ENCODE results near the gene RBM6. TPM values are rescaled to one million over a fixed set of nuclear protein-coding genes. Genes with fewer than 3 reads are reported as not detected.

Gene RBM6
- total RNA-seq, 1 experiment from 2014 or later: 90.7 TPM

DNA sequence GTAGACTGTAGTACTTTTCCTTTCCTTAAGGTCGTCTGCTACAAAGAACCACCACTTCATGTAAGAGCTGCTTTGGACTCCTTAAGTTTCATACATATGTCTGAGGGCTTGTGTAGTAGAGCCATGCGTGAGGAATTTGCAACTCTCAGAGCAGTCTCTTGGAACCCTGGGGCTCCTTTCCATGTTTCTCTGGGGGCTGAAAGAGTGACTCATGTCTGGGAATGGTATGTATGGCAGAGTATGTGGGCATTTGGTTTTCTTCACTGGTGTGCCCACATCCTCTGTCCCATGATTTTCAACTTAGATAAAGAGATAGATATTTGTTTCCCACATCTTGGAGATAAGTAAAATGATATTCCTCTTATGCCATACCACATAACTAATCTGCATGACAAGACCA, 128.2 kb downstream of the RBM6 start:
- no peaks in the 10 kb centered on the region for H3K9me3 ChIP-seq (ENCODE audit: control insufficient read depth, low read depth, low read length)
- H4K5ac ChIP-seq (ENCODE audit: insufficient read length, low read depth, low read length): no peak overlapping the region
- H2AK5ac ChIP-seq (ENCODE audit: insufficient read length, low read length): no peak overlapping the region
- no peak overlapping the region for H2BK12ac ChIP-seq (ENCODE audit: insufficient read length, low read depth, low read length)
- H3K56ac ChIP-seq (ENCODE audit: insufficient read length, low read depth, low read length): no peak overlapping the region
- H3K79me2 ChIP-seq (ENCODE audit: insufficient read depth, low read length): no peaks in the 10 kb centered on the region
- H2BK20ac ChIP-seq (ENCODE audit: low read depth, low read length, poor library complexity, severe bottlenecking): no peak overlapping the region
- no peak for DNase-seq
- Mint-ChIP-seq H3K4me3 (no peak overlapping the region), H3K36me3 (ENCODE audit: insufficient read depth in 1 of 3, low read depth in 3 of 3) (peaks cover 42 to 88% (median 73%) of the 10 kb centered on the region in 3 experiments; a peak in 6 of 7 replicates), H3K4me1 (no peaks in the 10 kb centered on the region), H3K9me3 (no peaks in the 10 kb centered on the region), H3K27ac (no peak overlapping the region), H3K27me3 (ENCODE audit: low read depth) (no peaks in the 10 kb centered on the region)
- H3K79me1 ChIP-seq (ENCODE audit: insufficient read depth, low read depth, low read length, poor library complexity, severe bottlenecking): no peaks in the 10 kb centered on the region
- H3K9ac ChIP-seq (ENCODE audit: extremely low read depth, insufficient read length, low read length): no peak overlapping the region
- no peak overlapping the region for H3K27ac ChIP-seq (ENCODE audit: insufficient read length, low read depth, low read length)
- H2BK15ac ChIP-seq (ENCODE audit: low read depth, low read length): no peak overlapping the region
- no peak overlapping the region for H3K18ac ChIP-seq (ENCODE audit: insufficient read length, low read depth, low read length)
- no peaks in the 10 kb centered on the region for H3K4me1 ChIP-seq (ENCODE audit: insufficient read depth, low read length)
- H3K4ac ChIP-seq (ENCODE audit: low read depth, low read length): no peak overlapping the region
- H3K23ac ChIP-seq (ENCODE audit: insufficient read length, low read depth, low read length): no peak overlapping the region
- H3K14ac ChIP-seq (ENCODE audit: insufficient read depth, low read length): no peak overlapping the region
- no peaks in the 10 kb centered on the region for H3K23me2 ChIP-seq (ENCODE audit: insufficient read length, low read depth, low read length, poor library complexity, severe bottlenecking)
- TF ChIP-seq, protein P1, sequence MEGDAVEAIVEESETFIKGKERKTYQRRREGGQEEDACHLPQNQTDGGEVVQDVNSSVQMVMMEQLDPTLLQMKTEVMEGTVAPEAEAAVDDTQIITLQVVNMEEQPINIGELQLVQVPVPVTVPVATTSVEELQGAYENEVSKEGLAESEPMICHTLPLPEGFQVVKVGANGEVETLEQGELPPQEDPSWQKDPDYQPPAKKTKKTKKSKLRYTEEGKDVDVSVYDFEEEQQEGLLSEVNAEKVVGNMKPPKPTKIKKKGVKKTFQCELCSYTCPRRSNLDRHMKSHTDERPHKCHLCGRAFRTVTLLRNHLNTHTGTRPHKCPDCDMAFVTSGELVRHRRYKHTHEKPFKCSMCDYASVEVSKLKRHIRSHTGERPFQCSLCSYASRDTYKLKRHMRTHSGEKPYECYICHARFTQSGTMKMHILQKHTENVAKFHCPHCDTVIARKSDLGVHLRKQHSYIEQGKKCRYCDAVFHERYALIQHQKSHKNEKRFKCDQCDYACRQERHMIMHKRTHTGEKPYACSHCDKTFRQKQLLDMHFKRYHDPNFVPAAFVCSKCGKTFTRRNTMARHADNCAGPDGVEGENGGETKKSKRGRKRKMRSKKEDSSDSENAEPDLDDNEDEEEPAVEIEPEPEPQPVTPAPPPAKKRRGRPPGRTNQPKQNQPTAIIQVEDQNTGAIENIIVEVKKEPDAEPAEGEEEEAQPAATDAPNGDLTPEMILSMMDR (conservative IDR thresholded peaks at IDR 0.05): no peak
- no peaks in the 10 kb centered on the region for H4K20me1 ChIP-seq (ENCODE audit: control insufficient read depth, insufficient read depth, insufficient read length)
- no peak overlapping the region for H4K8ac ChIP-seq (replicated peaks; ENCODE audit: insufficient read length, low read depth, low read length)
- H4K91ac ChIP-seq (ENCODE audit: insufficient read length, low read depth, low read length): no peak overlapping the region
- no peak overlapping the region for H2BK5ac ChIP-seq (ENCODE audit: insufficient read length, low read length)
- H3T11ph ChIP-seq (ENCODE audit: low read length): no peak overlapping the region
- no peaks in the 10 kb centered on the region for H3K27me3 ChIP-seq (ENCODE audit: insufficient read depth, low read length)
- H3K4me2 ChIP-seq (ENCODE audit: insufficient read depth, insufficient read length, low read length): no peak overlapping the region
- no peak overlapping the region for H2AFZ ChIP-seq (ENCODE audit: low read length)
- no peak overlapping the region for H2BK120ac ChIP-seq (ENCODE audit: low read depth, low read length, poor library complexity, severe bottlenecking)
- WGBS (ENCODE audit: extremely low coverage, insufficient read length, low lambda C conversion rate): no CpG with 5 or more reads among the region's 2 CpGs
